DND-41 (cell line): Measurements from ENCODE around the gene AAMDC.

Source experiments
- CTCF ChIP-seq: IDR thresholded peaks from 2 replicates; pipeline ENCODE4 v1.5.1; 2012; ENCODE audit warnings: borderline replicate concordance, low read length, moderate library complexity, mild to moderate bottlenecking; ENCODE audit not compliant: poor library complexity, severe bottlenecking; ENCODE audit errors: extremely low read depth
- EZH2 ChIP-seq: IDR thresholded peaks from 3 replicates; pipeline ENCODE4 v1.6.1; 2012; ENCODE audit warnings: borderline replicate concordance, low read depth, mild to moderate bottlenecking, moderate library complexity, low read length, inconsistent platforms; ENCODE audit not compliant: severe bottlenecking

- TF ChIP-seq CTCF (no peak), EZH2 (no peak)
Observed at GRCh38 chr11:77778118-77778517, 42.8 kb upstream of the AAMDC start.
